NCI-H2196 treated with DMSO at 0.1 percent for 48 hours (cell line): ENCODE results near the gene TMEM272.

Source experiments
- DNase-seq: peaks from one replicate; lab custom pipeline; 2025; ENCODE audit not compliant: unreplicated experiment; lab: John Stamatoyannopoulos, UW

TMEM272 gene

GRCh38 chr13:51844862-51845573, at the start of gene TMEM272:
Gene TMEM272 (minus strand): TSS chr13:51845177. CDS start chr13:51838530, 6,647 bp downstream.
- DNase-seq: no peak

- no peak for DNase-seq
Measured at GRCh38 chr13:51894239-51894638, 49.3 kb upstream of the TMEM272 start.

- no peak for DNase-seq
Measured at GRCh38 chr13:51892657-51893056, 47.7 kb upstream of the TMEM272 start.

GRCh38 chr13:51887468-51887867, 42.5 kb upstream of the TMEM272 start:
- no peak for DNase-seq

- no peak for DNase-seq
Measured at GRCh38 chr13:51885651-51886050, 40.7 kb upstream of the TMEM272 start.

GRCh38 chr13:51883226-51883600, 38.2 kb upstream of the TMEM272 start:
- DNase-seq: no peak

- no peak for DNase-seq
Measured at GRCh38 chr13:51882570-51883225, 37.7 kb upstream of the TMEM272 start.

- no peak for DNase-seq
Measured at GRCh38 chr13:51881296-51881695, 36.3 kb upstream of the TMEM272 start.

GRCh38 chr13:51879133-51879532, 34.2 kb upstream of the TMEM272 start:
- DNase-seq: no peak

- DNase-seq: no peak
Measured at GRCh38 chr13:51874651-51875050, 29.7 kb upstream of the TMEM272 start.

- no peak for DNase-seq
Measured at GRCh38 chr13:51873837-51874236, 28.9 kb upstream of the TMEM272 start.

GRCh38 chr13:51873117-51873798, 28.3 kb upstream of the TMEM272 start:
- DNase-seq: no peak

- no peak for DNase-seq
Measured at GRCh38 chr13:51870616-51871015, 25.6 kb upstream of the TMEM272 start.

GRCh38 chr13:51869916-51870315, 24.9 kb upstream of the TMEM272 start:
- no peak for DNase-seq

GRCh38 chr13:51867062-51867461, 22.1 kb upstream of the TMEM272 start:
- no peak for DNase-seq

GRCh38 chr13:51865838-51866237, 20.9 kb upstream of the TMEM272 start:
- DNase-seq: no peak

GRCh38 chr13:51862957-51863356, 18.0 kb upstream of the TMEM272 start:
- DNase-seq: no peak

- no peak for DNase-seq
Measured at GRCh38 chr13:51861723-51862300, 16.8 kb upstream of the TMEM272 start, which contains the start of gene CCDC70. Gene CCDC70 (plus strand): TSS chr13:51861969. CDS start chr13:51865412, 3,443 bp downstream.

- no peak for DNase-seq
Measured at GRCh38 chr13:51858433-51859247, 13.7 kb upstream of the TMEM272 start.

GRCh38 chr13:51856998-51857397, 12.0 kb upstream of the TMEM272 start:
- DNase-seq: no peak
